GM10847 (cell line): ENCODE measurements around the gene MARCHF3.
A peak's percentile ranks its signal among the peaks of the same experiment; 100 is the strongest.

ENCODE experiments used
- POLR2A ChIP-seq: IDR thresholded peaks from 2 replicates; pipeline ENCODE4 v1.6.1; 2011; ENCODE audit not compliant: insufficient read length; ENCODE audit errors: extremely low read depth

The MARCHF3 gene, protein sequence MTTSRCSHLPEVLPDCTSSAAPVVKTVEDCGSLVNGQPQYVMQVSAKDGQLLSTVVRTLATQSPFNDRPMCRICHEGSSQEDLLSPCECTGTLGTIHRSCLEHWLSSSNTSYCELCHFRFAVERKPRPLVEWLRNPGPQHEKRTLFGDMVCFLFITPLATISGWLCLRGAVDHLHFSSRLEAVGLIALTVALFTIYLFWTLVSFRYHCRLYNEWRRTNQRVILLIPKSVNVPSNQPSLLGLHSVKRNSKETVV

DNA sequence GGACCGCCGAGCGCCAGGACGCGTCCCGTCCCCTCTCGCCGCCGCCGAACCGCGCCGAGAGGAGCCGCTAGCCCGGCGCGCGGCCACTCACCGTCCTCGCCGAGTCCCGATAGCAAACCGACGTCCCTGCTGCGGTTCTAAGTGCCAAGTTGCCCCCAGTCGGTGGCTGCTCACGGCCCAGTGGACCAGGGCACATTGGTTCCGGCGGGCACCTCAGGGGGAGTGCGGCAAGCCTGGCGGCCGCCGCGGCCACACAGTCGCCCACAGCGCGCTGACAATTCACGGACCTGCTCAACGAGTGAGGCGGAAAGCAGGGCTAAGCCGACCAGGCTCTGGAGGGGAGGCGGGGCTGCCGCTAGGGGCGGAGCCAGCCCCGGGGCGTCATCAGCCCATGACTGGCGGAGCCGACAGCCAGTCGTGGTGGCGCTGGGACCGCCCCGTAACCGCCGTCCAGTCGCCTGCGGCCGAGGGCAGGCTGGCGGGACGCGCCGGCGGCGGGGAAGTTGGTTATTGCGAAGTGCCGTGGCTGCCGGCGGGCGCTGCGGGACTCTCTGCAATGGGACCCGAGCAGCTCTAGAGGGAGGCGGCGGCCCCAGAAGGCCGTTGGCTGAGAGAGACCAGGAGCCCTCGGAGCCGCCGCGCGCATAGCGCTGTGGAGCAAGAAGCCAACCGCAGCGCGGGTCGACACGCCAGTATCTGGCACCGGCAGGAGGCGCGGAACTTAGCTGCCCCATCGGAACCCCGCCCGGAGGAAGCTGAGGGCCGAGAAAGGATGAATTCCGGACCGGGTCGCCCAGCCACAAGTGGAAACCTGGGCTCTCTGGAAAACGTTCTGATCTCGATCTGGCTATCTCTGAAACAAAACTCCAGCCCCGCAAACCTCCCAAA lies at the start of gene MARCHF3:
MARCHF3 (minus strand) TSS at position 300 of the 888 bp plus-strand sequence. CDS start 112,387 bp downstream, outside the sequence.
- TF ChIP-seq POLR2A, result peak; percentile 77

DNA sequence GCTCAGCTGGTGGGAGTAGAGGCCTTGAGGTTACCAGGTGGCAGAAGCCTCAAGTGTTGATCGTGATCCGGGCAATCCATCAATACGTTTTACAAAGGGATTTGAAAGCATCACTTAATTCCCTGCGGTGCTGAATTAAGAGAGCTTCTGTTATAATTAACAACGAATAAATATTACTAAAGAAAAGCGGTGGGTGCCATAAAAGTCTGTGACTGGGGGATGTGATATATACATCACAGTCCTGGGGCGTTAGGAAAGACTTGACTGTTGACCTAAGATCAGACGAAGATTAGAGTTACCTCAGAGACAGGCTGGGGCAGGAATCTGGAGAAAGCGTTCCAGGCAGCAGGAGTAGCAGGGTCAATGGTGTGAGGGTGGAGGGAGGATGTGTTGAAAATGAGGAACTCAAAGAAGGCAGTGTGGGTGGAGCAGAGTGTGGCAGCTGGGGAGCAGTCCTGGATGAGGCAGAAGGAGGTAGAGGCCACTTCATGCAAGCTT lies 49.7 kb upstream of the MARCHF3 start:
- TF ChIP-seq POLR2A, result no peak

DNA sequence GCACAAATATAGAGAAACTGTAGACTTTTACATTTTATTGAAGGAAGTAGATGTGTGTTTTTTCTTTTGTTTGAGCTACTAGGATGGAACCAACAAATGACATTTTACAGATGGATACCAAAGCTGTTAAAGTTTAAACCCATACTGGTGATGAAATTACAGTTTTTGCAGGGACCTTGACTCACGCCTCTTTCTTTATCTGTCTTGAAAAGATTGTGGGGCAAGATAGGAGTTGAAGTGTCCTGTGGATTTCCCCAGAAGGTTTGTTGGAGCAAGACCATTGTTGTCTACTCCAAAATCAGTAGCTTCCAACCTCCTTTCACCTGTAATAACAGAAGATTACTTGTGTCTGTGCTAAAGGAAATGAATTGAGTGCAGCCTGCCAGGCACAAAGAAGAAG lies 47.0 kb upstream of the MARCHF3 start:
- TF ChIP-seq POLR2A, result no peak

DNA sequence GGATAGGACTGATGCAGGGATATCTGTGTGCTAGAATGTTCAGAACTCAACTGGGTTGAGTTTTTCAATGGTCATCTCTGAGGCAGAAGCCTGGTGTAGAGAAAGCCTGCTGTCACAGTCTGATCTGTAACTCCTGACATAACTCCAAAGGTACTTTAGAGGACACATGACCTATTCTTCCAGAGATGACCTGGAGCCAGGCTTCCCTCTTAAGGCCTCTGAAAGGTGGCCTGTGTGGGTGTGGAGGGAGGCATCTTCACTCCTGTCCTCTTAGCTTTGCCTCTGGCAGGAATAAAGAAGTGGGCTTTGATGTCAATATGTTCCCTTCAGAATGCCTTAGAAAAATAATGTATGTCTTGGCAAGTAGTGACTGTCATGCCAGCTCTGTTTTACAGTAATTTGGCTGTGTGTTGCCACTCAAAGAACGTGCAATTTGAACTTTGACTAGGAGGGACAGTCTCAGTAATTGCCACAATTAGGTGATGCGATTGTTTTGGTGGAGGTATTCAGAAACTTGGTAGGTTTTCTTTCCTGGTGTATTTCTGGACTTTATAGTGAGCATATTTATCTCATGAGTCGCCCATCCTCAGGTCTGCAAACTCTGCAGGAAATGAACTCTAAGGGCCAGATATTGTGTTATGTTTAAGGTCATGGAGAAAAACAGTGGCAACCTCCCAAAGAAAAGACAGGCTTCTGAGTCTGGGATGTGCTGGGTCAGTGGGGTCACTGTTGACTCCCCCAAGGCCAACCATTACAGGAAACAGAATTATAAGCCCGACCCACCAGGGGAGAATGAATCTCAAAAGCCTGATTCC lies 46.2 kb upstream of the MARCHF3 start:
- no peak for TF ChIP-seq POLR2A

DNA sequence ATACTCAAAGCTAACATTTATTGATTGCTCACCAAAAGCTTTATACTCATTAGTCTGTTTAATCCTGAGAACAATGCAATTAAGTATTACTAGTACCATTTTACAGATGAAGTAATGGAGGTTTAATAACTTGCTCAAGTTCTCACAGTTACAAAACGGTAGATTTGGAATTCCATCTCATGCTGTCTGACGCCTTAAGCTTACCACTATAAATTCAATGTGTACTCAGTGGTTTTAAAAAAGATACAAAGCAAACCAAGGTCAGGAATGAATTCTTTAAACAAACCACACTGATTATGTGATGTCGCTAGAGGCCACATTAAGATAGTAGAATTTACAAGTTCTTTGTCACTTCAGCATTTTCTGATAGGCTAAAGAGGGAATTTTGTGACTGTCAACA lies 44.1 kb upstream of the MARCHF3 start:
- TF ChIP-seq POLR2A, result no peak

DNA sequence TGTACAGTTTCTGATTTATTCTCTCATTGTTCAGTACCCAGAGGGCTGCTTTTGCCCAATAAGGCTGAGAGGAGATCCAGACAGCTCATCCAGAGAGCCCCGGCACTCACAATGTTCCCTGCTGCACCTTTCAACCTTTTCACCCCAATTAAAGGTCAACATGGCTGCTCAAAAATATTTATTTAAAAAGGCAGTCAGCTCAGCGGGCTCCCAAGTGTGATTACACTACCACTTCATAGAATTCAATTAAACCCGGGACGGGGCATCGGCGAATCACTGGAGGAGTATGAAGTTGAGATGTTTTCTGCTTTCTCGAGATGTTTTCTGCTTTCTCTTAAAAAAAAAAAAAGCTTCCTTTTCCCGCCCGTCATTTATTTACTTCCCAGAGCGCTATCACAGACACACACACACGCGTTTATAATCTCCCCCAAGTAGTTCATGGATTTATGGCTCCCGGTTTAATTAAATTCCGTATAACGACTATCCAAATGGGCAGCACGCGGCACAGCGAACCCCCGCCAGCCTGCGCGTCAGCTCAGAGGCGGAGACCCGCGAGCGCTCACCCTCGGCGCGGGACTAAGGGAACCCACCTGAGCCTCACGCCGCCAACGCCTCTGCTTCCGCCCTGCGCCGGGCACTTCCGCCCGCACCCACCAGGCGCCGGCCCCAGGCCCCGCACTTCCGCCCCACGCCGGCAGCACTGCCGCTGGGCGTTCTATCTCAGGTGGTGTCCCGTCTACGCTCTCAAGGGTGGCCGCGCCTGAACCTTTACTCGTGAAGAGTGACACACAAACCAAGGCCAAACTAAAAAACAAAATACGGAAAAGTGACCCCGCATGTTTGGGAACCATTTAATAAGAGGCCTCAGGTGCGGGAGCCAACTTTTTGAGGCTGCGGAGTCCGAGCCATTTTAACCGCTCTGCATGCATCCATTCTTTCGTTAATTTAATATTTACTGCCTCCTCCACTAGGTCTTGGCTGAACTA lies 42.8 kb upstream of the MARCHF3 start, which contains the start of gene C5orf63:
C5orf63 (minus strand) TSS at position 642 of the 986 bp plus-strand sequence. CDS start 14,507 bp downstream, outside the sequence.
- TF ChIP-seq POLR2A, result peak; percentile 58

DNA sequence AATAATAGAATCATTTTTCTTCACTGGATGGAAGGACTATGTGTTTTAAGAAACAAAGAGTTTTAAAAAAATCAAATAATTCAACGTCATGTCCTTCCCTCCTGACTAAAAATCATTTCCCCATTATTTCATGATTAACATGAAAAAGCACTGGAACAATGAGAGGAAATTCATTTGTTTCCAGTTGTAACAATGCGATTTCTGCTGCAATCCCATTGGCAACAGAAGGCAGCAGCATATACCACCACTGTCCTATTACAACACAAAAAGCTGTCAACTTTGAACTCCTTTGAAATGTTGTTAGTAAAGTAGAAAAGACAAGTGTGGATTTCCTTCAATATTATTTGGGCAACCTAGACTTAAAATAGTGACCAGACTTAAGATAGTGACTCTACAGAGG lies 39.9 kb upstream of the MARCHF3 start:
- TF ChIP-seq POLR2A, result no peak

DNA sequence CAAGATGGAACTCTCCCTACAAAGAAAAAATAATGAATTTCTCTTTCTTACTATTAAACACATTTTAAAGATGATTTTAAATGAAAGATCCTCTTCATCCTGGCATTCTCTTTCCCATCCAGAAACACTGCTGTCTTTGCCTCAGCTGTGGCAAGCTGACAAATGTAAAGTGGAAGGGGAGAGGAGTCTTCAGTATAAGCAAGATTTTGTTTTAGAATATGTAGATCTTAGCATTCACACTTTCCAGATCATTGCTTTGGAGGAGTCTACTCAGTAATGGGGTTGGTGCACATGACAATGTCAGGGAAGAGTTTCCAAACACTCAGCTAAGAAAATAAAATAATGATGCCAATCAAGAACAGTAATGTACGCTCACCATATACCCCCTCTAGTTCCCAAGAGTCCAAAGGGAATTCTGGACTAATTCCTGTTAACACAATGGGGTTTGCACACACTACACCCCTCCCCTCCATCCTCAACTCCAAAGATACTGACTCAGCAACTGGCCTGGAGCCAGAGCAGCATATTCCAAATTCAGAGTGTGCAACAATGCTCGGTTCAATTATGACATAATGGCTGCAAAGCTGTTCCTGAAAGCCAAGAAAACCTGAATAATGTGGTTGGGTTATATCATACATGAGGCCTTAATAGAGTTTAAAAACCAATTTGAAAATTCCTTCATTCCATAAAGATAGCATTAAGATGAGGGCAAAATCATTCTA lies 38.3 kb upstream of the MARCHF3 start:
- TF ChIP-seq POLR2A, result no peak

DNA sequence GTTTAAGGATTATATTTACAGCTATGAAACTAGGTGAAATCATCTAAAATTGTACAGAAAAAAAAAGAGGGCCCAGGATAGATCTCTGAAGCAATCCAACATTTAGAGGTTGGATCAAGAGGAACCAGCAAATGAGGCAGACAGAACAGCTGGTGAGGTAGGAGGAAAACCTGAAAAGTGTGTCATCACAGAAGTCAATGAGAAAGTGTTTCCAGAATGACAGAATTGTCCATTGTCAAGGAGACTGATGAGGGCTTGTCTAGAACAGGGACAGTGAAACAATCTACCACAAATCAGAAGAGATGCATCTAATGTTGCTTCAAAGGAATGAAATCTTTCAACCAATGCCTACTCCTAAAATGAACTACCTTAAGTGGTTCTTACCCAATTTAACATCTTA lies 36.4 kb upstream of the MARCHF3 start:
- no peak for TF ChIP-seq POLR2A

DNA sequence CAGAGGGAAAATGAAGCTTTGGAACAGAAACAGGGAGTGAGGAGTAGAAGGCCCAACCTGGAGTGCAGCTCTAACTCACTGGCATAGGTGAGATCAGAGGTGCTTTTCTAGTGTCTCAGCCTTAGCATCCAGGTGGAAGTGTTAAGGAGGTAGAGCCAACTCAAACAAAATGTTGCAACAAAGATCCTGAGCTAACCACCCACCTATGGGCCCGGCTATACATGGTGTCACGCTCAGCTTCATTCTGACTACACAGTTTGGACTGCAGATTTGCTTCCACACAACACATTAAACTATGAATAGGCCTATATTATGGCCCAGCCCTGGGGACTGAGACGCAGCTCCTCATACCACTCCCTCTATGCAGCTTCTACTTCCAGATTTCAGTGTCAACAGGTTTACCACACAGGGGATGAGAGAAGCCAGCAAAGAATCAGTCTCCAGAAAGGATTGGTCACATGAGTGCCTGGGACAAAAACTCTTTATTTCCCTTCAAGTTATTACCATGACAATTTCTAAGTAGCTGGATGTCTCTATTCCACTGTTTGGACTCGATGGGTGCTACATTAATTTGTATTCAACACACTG lies 34.0 kb upstream of the MARCHF3 start:
- no peak for TF ChIP-seq POLR2A

DNA sequence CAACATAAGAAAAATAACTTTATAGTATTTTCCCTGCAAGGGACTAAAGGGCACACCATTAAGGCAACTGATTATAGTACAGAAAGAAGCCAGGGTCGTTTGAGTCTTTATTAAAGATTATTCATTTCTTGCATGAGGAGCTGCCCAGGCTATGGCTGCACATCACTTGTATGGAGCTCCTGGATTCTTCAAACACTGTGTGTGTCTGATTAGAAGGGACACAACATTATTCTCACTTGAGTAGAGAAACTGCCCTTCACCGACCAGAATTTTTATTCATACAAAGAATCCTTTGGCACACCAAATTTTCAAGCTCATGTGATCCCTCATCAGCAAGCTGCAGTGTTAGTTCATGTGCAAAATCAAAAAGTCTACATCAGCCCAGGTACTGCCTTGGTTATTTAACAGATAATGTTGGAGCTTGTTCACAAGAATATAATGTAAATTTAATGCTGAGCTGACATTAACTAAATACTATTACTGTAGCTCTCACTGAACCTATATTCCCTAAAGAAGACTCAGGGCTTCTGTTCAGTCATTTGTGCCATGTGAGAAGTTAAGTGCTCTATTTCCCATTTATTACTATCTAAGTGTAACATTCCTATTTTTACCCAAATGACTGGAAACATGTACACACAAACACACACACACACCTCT lies 33.0 kb upstream of the MARCHF3 start:
- no peak for TF ChIP-seq POLR2A

DNA sequence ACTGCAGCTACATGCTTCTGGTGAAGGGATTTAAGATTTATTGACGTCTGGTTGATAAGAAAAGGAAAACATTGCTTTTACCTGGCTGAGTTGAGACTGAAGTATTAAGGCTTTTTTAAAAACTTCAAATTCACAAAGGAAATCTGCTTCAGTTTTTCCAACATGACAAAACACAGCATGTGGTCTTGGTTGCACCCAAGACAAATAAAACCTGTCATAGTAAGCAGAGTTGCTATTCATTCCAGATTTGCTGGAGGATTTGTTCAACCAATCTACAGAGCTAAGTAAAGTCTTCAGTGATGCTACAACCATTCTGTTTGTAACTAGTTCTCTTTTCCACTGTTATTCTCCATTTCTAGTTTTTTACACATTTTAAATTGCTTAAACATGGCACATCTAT lies 31.6 kb upstream of the MARCHF3 start:
- no peak for TF ChIP-seq POLR2A

DNA sequence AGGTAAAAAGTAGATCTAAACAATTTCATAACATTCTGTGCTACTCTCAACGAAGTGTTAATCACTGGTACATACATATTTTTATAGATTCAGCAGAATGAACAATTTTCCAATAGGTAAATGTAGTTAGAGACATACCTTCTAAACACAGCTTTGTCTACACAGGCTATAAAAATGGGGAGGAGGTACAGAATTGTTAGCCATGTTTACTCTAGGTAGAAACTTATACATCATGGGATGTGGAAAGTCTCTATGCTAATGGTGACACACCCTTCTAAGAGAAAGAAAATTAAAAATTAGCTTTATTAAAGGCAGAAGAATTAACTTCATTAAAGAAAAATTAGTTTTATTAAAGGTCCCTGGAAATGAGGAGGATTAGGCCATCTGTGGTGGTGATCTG lies 31.2 kb upstream of the MARCHF3 start:
- no peak for TF ChIP-seq POLR2A
